HepG2 (cell line): ENCODE results near the gene USP7. TPM values are rescaled to one million over a fixed set of nuclear protein-coding genes. Genes with fewer than 3 reads are reported as not detected.

ENCODE experiments used
- BCLAF1 ChIP-seq: fragments of 450-650 bp; IDR thresholded peaks from 2 replicates; pipeline ENCODE4 v1.6.1; 2017; ENCODE audit warnings: mild to moderate bottlenecking
- ETV5 ChIP-seq: IDR thresholded peaks from 2 replicates; pipeline ENCODE4 v1.6.1; 2018; ENCODE audit warnings: missing biosample characterization, missing genetic modification reagents, inconsistent platforms, borderline replicate concordance
- FLYWCH1 ChIP-seq: sonication (generic); formaldehyde crosslinking; IDR thresholded peaks from 2 replicates; pipeline ENCODE4 v1.8.1; 2023; ENCODE audit warnings: mild to moderate bottlenecking, missing genetic modification reagents
- GFI1 ChIP-seq: sonication (generic); formaldehyde crosslinking; IDR thresholded peaks from 2 replicates; pipeline ENCODE4 v1.5.0; 2020; ENCODE audit warnings: missing genetic modification reagents, mild to moderate bottlenecking, borderline replicate concordance
- HINFP ChIP-seq: sonication (generic); formaldehyde crosslinking; IDR thresholded peaks from 2 replicates; pipeline ENCODE4 v1.4.0; 2020; ENCODE audit warnings: low read depth, mild to moderate bottlenecking, missing genetic modification reagents
- RAD51 ChIP-seq: fragments of 450-650 bp; IDR thresholded peaks from 2 replicates; pipeline ENCODE4 v1.6.1; 2016; ENCODE audit warnings: borderline replicate concordance
- SIX1 ChIP-seq: sonication (generic); formaldehyde crosslinking; IDR thresholded peaks from 2 replicates; pipeline ENCODE4 v1.4.0; 2020; ENCODE audit warnings: missing genetic modification reagents, borderline replicate concordance
- TCF12 ChIP-seq, 2 experiments: fragments of 450-650 bp in 1 of 2; sonication (generic) in 1 of 2; formaldehyde crosslinking in 1 of 2; IDR thresholded peaks; 2 replicates each; pipeline versions ENCODE4 v1.6.1 to v1.8.0; 2017 to 2022; ENCODE audit warnings: antibody characterized with exemption in 1 of 2, mild to moderate bottlenecking in 1 of 2, missing genetic modification reagents in 1 of 2, moderate library complexity in 1 of 2
- WIZ ChIP-seq: sonication (generic); formaldehyde crosslinking; IDR thresholded peaks from 2 replicates; pipeline ENCODE4 v1.5.1; 2020; ENCODE audit warnings: mild to moderate bottlenecking, missing genetic modification reagents
- ZNF10 ChIP-seq: sonication (generic); formaldehyde crosslinking; IDR thresholded peaks from 2 replicates; pipeline ENCODE4 v1.4.0; 2020; ENCODE audit warnings: mild to moderate bottlenecking, low read depth, missing genetic modification reagents, borderline replicate concordance
- ZNF138 ChIP-seq: sonication (generic); formaldehyde crosslinking; IDR thresholded peaks from 2 replicates; pipeline ENCODE4 v1.5.0; 2020; ENCODE audit warnings: mild to moderate bottlenecking, low read depth, missing genetic modification reagents
- polyA plus RNA-seq, 8 experiments: library from polyadenylated mRNA; depleted of rRNA in 3 of 8; stranded (reverse) in 7 of 8; unstranded in 1 of 8; fragments of >200 nt; fragmentation: Illumina TruSeq in 4 of 8; extraction: Trizol in 4 of 8; gene quantifications; 2 replicates each; pipeline versions ENCODE4 v1.2.1 to v1.2.3, GENCODE V29; 2011 to 2016; ENCODE audit warnings: low read depth in 4 of 8, missing spikeins in 1 of 8, mixed read lengths in 1 of 8; ENCODE audit not compliant: insufficient read depth in 1 of 8
- total RNA-seq, 5 experiments: library from RNA; depleted of rRNA; stranded (reverse); fragments of >200 nt; fragmentation: Illumina TruSeq; extraction: Trizol; gene quantifications; 2 replicates each; pipeline ENCODE4 v1.2.3, GENCODE V29; 2016; ENCODE audit warnings: low read depth in 1 of 5
- TF ChIP-seq, protein P1 (sequence below), 2 experiments: fragments of 450-650 bp in 1 of 2; sonication (generic) in 1 of 2; formaldehyde crosslinking in 1 of 2; IDR thresholded peaks; 2 replicates each; pipeline versions ENCODE4 v1.6.1 to v1.8.0; 2016 to 2022; ENCODE audit warnings: antibody characterized with exemption in 1 of 2, mild to moderate bottlenecking in 1 of 2, missing genetic modification reagents in 1 of 2

Gene USP7
- total and polyA plus RNA-seq, 2 of the 13 experiments (the other 11 are each of a cell fraction or from before 2014, with no cell fraction given): 52.5 to 173 TPM

GRCh38 chr16:8859913-8860881, 103.5 kb downstream of the USP7 start (continued):
- TF ChIP-seq BCLAF1 (no peak), GFI1 (CRISPR knock-in tag) (peak; percentile 62; the same call in 1 of the 2 replicates), WIZ (peak; percentile 76; the same call in 1 of the 2 replicates), FLYWCH1 (CRISPR knock-in tag) (no peak), RAD51 (no peak), ETV5 (0 out of 2 replicates have a peak, but pooled peaks have one; percentile 46), ZNF10 (CRISPR knock-in tag) (no peak), TCF12 (IDR thresholded peaks at IDR 0.05) (no peak), TCF12 (CRISPR knock-in tag; IDR thresholded peaks at IDR 0.05) (peak; percentile 82), ZNF138 (CRISPR knock-in tag) (no peak), HINFP (CRISPR knock-in tag) (no peak), SIX1 (CRISPR knock-in tag) (peak; percentile 77; the same call in 1 of the 2 replicates)
- TF ChIP-seq, protein P1, sequence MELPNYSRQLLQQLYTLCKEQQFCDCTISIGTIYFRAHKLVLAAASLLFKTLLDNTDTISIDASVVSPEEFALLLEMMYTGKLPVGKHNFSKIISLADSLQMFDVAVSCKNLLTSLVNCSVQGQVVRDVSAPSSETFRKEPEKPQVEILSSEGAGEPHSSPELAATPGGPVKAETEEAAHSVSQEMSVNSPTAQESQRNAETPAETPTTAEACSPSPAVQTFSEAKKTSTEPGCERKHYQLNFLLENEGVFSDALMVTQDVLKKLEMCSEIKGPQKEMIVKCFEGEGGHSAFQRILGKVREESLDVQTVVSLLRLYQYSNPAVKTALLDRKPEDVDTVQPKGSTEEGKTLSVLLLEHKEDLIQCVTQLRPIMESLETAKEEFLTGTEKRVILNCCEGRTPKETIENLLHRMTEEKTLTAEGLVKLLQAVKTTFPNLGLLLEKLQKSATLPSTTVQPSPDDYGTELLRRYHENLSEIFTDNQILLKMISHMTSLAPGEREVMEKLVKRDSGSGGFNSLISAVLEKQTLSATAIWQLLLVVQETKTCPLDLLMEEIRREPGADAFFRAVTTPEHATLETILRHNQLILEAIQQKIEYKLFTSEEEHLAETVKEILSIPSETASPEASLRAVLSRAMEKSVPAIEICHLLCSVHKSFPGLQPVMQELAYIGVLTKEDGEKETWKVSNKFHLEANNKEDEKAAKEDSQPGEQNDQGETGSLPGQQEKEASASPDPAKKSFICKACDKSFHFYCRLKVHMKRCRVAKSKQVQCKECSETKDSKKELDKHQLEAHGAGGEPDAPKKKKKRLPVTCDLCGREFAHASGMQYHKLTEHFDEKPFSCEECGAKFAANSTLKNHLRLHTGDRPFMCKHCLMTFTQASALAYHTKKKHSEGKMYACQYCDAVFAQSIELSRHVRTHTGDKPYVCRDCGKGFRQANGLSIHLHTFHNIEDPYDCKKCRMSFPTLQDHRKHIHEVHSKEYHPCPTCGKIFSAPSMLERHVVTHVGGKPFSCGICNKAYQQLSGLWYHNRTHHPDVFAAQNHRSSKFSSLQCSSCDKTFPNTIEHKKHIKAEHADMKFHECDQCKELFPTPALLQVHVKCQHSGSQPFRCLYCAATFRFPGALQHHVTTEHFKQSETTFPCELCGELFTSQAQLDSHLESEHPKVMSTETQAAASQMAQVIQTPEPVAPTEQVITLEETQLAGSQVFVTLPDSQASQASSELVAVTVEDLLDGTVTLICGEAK (IDR thresholded peaks at IDR 0.05): no peak
- TF ChIP-seq, protein P1 (CRISPR knock-in tag; IDR thresholded peaks at IDR 0.05): peak; percentile 70; the same call in 1 of the 2 replicates
